Activated CD4-positive, alpha-beta T cell treated with anti-CD3 and anti-CD28 coated beads for 48 hours (primary cell): ENCODE data around the gene DISP3.

Experiments
- DNase-seq: peaks from one replicate; pipeline ENCODE4 v3.0.0-alpha.2; 2020

Gene DISP3

DNA sequence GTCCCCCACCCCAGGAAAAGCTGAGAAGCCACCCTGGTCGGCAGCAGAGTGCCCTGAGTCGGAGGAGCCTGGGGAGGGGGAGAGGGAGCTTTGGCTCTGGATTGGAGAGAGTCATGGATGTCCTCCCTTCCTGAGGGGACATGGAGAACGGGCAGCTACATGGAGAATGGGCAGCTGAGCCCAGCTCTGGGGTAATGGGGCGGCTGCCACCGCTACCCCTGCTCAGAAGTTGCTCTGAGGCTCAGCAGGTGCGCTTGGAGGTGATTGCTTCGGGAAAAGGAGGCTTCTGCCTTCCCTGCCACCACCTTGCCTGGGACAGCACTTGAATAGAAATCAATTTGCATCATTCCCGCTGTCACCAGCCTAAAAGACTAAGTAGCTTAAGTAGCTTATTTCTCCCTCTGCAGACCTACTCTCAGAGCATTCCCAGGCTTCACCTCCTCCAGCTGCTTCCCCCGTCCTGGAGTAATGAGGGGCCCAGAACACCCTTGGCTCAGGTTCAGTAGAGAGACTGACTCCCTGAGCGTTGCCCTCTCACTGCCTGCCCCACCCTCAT is 8.3 kb downstream of the DISP3 start:
- no peak for DNase-seq

- DNase-seq = no peak
Observed at GRCh38 chr1:11488201-11488770, 9.3 kb downstream of the DISP3 start.

DNA sequence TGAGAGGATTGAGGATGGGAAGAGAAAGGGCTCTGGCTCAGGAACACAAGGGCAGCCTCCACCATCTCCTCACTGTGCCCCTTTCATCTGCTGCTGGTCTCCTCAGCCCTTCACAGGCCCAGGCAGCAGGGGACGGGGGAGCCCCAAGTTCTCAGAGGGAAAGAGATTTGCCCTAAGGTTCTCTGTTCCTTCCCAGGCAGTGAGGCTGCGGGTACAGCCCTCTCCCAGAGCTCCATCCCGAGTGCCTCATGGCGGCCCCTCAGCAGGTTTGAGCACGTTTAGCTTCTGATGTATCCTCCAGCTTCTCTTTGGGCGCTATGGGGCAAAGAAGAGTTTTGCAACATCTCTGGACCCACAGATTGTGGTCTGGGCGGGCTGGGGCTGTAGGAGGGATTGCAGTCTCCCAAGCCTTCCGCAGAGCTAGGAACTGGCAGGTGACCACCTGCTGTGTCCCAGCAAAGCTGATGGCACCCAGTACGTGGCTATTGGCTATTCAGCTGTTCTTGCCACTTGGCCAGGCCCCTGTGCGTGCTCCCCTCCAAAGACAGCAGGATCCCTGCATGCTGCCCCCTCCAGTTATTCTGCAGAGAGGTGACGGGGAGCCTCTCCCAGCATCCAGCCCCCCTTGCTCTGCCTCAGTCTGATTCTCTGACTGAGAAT is 10.1 kb downstream of the DISP3 start:
- no peak for DNase-seq

GRCh38 chr1:11492235-11492634 is 13.3 kb downstream of the DISP3 start:
- DNase-seq = no peak

DNA sequence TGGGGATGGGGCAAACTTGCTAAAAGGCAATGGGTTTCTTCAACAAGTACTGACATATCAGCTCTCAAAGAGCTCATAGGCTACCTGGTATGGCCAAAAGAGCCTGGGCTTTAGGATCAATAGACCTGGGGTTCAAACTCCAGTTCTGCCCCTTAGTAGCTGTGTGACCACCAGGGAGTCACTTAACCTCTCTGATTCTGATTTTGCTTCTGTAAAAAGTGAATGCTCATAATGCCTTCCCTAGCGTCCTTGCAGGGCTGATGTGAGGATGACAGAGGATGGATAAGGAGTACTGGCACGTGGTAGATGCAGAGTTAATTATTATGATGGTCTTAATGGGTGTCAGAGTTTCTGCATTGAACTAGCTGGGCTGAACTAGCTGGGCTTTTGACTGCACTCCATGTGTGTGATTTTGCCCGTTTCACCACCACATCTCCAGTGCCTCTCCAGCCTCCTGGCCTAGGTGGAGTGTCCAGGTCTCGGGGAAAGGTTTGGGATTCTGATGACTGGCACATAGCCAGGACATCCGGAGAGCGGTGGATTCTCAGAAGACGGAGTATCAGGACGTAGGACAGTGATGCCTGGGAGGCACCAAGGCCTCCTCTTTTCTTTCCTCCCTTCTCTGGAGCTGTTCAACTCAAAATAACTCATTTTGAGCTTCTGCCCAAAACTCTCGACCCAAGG is 15.2 kb downstream of the DISP3 start:
- no peak for DNase-seq

DNA sequence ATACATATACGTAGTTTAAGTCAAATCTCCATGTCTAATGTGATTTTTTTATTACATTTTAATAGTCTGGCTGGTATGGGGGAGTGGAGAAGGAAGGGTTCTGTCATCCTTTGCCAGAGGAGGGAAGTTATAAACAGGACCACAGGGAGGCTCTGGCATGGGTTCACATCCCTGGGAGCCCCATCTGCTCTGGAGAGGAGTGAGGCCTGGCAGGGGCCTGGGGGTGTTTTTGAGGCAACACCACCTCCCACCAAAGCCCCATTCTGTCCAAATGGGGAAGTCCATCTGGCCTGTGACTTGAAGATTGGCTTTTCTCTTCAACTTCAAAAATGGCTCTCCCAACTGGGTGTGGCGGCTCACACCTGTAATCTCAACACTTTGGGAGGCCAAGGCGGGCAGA is 15.8 kb downstream of the DISP3 start:
- DNase-seq = no peak

- no peak for DNase-seq
Observed at GRCh38 chr1:11495579-11495978, 16.6 kb downstream of the DISP3 start.

- no peak for DNase-seq
Observed at GRCh38 chr1:11496551-11497080, 17.7 kb downstream of the DISP3 start.

DNA sequence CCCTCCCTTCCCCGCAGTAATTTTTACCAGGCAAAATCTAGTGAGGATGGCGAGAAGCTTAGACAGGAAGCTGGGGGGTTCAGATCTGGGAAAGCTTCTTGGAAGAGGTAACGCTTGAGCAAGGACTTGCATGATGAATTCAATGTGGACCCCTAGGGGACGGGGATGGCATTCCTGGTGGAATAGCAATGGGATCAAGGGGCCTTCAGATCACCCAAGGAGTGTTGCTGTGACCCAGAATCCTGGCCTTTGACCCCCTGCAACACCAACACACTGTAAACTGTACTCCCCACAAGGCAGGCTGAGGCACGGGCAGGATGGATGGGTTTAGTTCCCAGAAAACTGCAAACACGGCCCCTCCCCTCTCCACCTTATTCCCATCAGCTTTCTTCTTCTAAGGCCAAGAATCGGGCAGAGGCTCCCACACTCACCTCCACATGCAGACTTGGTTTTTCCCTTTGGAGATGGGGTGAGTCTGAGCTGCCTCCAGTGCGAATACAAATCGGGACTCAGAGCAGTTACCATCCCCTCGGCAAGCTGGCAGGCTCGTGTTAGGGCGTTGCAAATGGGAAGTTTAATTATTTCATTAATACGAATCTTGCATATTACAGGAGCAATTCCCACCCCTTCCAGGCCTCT is 20.1 kb downstream of the DISP3 start:
- no peak for DNase-seq

GRCh38 chr1:11499601-11500331 is 20.8 kb downstream of the DISP3 start:
- DNase-seq = no peak

GRCh38 chr1:11500881-11501280 is 21.9 kb downstream of the DISP3 start:
- no peak for DNase-seq

DNA sequence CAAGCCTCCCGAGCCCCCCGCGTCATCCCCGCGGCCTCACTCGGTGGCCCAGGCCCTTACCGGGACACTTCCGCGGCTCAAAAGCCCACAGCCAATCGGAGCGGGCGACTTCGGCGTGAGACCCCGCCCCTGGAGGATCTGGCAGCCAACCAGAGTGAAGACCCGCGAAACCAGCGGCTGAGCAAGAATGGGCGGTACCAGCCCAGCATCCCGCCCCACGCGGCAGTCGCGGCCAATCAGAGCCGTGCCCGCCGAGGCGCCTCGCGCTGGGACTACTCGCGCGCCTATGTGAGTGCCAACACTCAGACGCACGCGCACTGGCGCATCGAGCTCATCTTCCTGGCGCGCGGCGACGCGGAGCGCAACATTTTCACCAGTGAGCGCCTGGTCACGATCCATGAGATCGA is 22.5 kb downstream of the DISP3 start:
- DNase-seq = peak; percentile 19

GRCh38 chr1:11501906-11502485 is 23.0 kb downstream of the DISP3 start:
- DNase-seq = no peak

- DNase-seq = no peak
Observed at GRCh38 chr1:11502516-11502915, 23.6 kb downstream of the DISP3 start.

DNA sequence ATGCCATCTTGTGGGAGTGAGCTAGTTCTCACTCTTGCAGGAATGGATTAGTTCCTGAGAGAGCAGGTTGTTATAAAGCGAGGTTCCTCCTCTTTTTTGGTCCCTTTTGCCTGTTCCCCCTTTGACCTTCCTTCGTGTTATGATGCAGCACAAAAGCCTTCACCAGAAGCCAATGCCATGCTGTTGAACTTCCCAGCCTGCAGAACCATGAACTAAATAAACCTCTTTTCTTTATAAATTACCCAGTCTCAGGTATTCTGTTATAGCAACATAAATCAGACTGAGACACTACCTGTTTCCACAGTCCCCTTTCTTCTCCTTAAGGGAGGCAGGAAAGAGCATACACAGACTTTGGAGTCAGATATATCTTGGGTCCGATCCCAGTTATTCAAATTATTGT is 25.6 kb downstream of the DISP3 start:
- no peak for DNase-seq

GRCh38 chr1:11505591-11506538 is 26.9 kb downstream of the DISP3 start:
- no peak for DNase-seq

GRCh38 chr1:11507309-11507708 is 28.4 kb downstream of the DISP3 start:
- no peak for DNase-seq

DNA sequence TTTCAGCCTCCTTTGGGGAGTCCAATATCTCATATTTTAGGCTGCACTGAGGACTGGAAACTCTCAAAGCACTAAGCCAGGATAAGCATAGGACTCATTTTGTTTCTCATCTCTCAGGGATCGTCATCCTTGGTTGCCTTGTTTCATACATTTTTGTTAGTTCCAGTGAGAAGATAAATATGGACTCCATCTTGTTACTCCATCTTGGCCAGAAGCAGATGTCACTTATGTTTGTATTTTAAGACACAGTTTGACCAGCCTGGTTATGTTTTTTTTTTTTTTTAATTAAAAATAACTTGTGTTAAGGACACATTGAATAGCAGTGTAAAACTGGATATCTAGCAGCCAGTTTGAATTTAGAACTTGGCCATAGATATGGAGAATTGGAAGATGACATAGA is 34.7 kb downstream of the DISP3 start:
- DNase-seq = no peak

GRCh38 chr1:11514366-11514765 is 35.4 kb downstream of the DISP3 start:
- DNase-seq = no peak

DNA sequence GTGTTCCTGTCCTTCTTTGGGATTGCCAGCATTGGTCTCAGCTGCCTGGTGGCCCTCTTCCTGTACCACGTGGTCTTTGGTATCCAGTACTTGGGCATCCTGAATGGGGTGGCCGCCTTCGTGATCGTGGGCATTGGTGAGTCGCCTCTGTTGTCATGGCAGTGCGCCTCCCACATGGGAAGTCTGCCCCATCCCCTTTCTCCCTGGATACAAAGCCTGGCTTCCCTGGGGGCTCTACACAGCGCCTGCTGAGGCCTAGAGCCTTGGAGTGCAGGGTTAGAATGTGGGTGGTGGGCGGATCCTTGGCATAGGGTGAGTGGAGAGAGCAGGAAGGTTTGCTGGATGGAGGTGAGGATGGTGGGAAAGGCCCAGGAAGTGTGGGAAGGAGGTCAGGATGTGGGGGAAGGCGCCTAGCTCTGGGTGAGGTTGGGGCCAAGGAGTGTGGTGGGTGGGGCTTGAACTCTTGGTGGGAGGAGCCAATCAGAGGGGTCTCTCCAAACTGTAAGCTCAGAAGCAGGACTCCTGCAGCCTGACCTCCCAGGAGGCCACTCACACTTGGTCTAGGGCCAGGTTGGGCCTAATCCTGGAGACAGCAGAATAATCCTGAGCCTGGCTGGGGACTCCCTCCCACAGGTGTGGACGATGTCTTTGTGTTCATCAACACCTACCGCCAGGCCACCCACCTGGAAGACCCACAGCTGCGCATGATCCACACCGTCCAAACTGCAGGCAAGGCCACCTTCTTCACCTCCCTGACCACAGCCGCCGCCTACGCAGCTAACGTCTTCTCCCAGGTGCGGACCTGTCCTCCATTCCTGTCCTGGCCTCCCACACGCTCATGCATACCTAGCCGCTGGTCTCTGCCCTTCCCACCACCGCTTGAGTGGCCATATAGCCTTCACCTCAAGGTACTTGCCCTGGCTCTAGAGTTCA is 36.7 kb downstream of the DISP3 start:
- DNase-seq = no peak
